HS-27A (cell line): ENCODE results near the gene ATP8A2.
"Not testable (repeated sequence)": the region's sequence is repeated elsewhere in the genome, so short reads cannot be mapped to it uniquely, and the experiment has no call there.

Experiments used
- DNase-seq: peaks from one replicate; pipeline ENCODE4 v3.0.0-alpha.2; 2012; ENCODE audit warnings: low read depth, missing footprints

The ATP8A2 gene

GRCh38 chr13:25768838-25769237 is 397.1 kb downstream of the ATP8A2 start:
- DNase-seq, result no peak

- no peak for DNase-seq
These were observed 398.8 kb downstream of the ATP8A2 start for GRCh38 chr13:25770601-25771000.

GRCh38 chr13:25771202-25771601 is 399.4 kb downstream of the ATP8A2 start:
- DNase-seq, result no peak

- no peak for DNase-seq
These were observed 400.1 kb downstream of the ATP8A2 start for GRCh38 chr13:25771641-25772478.

GRCh38 chr13:25772534-25772933 is 400.8 kb downstream of the ATP8A2 start:
- not testable (repeated sequence) for DNase-seq

- not testable (repeated sequence) for DNase-seq
These were observed 402.3 kb downstream of the ATP8A2 start for GRCh38 chr13:25774056-25774455.

- DNase-seq, result no peak
These were observed 403.5 kb downstream of the ATP8A2 start for GRCh38 chr13:25775275-25775674.

GRCh38 chr13:25775986-25776385 is 404.2 kb downstream of the ATP8A2 start:
- DNase-seq, result no peak

- no peak for DNase-seq
These were observed 404.9 kb downstream of the ATP8A2 start for GRCh38 chr13:25776722-25777121.

GRCh38 chr13:25777509-25777908 is 405.7 kb downstream of the ATP8A2 start:
- no peak for DNase-seq

GRCh38 chr13:25778365-25778764 is 406.6 kb downstream of the ATP8A2 start:
- no peak for DNase-seq

- no peak for DNase-seq
These were observed 407.1 kb downstream of the ATP8A2 start for GRCh38 chr13:25778808-25779305.

- no peak for DNase-seq
These were observed 411.3 kb downstream of the ATP8A2 start for GRCh38 chr13:25783076-25783475.

- no peak for DNase-seq
These were observed 411.8 kb downstream of the ATP8A2 start for GRCh38 chr13:25783601-25784024.

- DNase-seq, result no peak
These were observed 412.3 kb downstream of the ATP8A2 start for GRCh38 chr13:25784119-25784518.

GRCh38 chr13:25790137-25790536 is 418.4 kb downstream of the ATP8A2 start:
- not testable (repeated sequence) for DNase-seq

- no peak for DNase-seq
These were observed 423.5 kb downstream of the ATP8A2 start for GRCh38 chr13:25795277-25795676.

GRCh38 chr13:25796474-25796873 is 424.7 kb downstream of the ATP8A2 start:
- DNase-seq, result no peak

GRCh38 chr13:25798998-25799397 is 427.2 kb downstream of the ATP8A2 start:
- DNase-seq, result no peak

GRCh38 chr13:25800523-25800922 is 428.7 kb downstream of the ATP8A2 start:
- no peak for DNase-seq

GRCh38 chr13:25802579-25802978 is 430.8 kb downstream of the ATP8A2 start:
- DNase-seq, result no peak

- no peak for DNase-seq
These were observed 431.9 kb downstream of the ATP8A2 start for GRCh38 chr13:25803641-25804040.

- DNase-seq, result no peak
These were observed 434.6 kb downstream of the ATP8A2 start for GRCh38 chr13:25806264-25806974.
